ENCODE measurements around the gene ARFGAP2.

The ARFGAP2 gene

GRCh38 chr11:47165253-47165840, 11.3 kb downstream of the ARFGAP2 start:
- no peak overlapping the region for H3K4me3 ChIP-seq (ENCODE audit: low read length)
- TF ChIP-seq, protein P1, sequence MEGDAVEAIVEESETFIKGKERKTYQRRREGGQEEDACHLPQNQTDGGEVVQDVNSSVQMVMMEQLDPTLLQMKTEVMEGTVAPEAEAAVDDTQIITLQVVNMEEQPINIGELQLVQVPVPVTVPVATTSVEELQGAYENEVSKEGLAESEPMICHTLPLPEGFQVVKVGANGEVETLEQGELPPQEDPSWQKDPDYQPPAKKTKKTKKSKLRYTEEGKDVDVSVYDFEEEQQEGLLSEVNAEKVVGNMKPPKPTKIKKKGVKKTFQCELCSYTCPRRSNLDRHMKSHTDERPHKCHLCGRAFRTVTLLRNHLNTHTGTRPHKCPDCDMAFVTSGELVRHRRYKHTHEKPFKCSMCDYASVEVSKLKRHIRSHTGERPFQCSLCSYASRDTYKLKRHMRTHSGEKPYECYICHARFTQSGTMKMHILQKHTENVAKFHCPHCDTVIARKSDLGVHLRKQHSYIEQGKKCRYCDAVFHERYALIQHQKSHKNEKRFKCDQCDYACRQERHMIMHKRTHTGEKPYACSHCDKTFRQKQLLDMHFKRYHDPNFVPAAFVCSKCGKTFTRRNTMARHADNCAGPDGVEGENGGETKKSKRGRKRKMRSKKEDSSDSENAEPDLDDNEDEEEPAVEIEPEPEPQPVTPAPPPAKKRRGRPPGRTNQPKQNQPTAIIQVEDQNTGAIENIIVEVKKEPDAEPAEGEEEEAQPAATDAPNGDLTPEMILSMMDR (conservative IDR thresholded peaks at IDR 0.05; ENCODE audit: low read depth, low read length), result no peak
- DNase-seq (ENCODE audit: low read depth), result no peak

GRCh38 chr11:47164321-47164720, 12.4 kb downstream of the ARFGAP2 start:
- TF ChIP-seq, protein P1 (conservative IDR thresholded peaks at IDR 0.05; ENCODE audit: low read depth, low read length), result no peak
- no peak overlapping the region for H3K4me3 ChIP-seq (ENCODE audit: low read length)
- no peak for DNase-seq (ENCODE audit: low read depth)

DNA sequence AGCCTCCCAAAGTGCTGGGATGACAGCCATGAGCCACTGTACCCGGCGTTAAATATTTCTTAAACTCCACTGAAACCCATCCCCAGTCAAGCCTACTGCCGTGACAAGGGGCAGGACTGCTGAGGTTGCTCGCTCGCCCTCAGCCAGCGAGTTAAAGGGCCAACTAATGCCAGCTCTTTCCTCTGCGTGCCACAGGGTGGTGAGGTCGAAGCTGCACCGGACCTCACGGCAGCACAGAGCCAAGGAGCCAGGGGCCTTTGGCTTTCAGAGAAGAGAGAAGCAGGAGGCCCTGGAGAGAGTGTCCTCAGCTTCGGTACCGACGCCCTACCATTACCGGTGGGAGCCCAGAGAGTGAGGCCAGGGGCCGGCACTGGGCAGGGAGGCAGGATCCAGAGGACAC, 12.8 kb downstream of the ARFGAP2 start:
- H3K4me3 ChIP-seq (ENCODE audit: low read length), result no peak overlapping the region
- TF ChIP-seq, protein P1 (conservative IDR thresholded peaks at IDR 0.05; ENCODE audit: low read depth, low read length), result no peak
- DNase-seq (ENCODE audit: low read depth), result no peak

GRCh38 chr11:47163193-47163592, 13.5 kb downstream of the ARFGAP2 start:
- DNase-seq (ENCODE audit: low read depth), result no peak
- H3K4me3 ChIP-seq (ENCODE audit: low read length), result no peak overlapping the region
- TF ChIP-seq, protein P1 (conservative IDR thresholded peaks at IDR 0.05; ENCODE audit: low read depth, low read length), result no peak

DNA sequence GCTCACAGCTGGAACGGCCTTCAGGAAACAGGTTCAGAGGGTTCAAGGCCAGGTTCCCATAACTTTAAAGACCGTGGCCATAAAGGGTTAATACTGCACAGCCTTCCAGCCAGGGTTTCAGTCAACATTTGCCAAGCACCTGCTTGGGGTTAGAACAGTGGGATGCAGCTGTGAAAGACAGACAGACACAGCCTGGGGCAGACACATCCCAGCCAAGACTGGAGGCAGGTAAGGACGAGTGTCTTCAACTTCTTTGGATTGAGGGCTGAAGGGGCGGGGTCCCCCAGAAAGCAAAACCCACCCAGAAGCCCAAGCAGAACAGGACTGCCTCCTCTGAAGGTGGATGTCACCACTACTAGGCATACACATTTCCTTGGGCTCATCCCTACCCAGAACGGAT, 14.3 kb downstream of the ARFGAP2 start:
- DNase-seq (ENCODE audit: low read depth), result no peak
- TF ChIP-seq, protein P1 (conservative IDR thresholded peaks at IDR 0.05; ENCODE audit: low read depth, low read length), result no peak

DNA sequence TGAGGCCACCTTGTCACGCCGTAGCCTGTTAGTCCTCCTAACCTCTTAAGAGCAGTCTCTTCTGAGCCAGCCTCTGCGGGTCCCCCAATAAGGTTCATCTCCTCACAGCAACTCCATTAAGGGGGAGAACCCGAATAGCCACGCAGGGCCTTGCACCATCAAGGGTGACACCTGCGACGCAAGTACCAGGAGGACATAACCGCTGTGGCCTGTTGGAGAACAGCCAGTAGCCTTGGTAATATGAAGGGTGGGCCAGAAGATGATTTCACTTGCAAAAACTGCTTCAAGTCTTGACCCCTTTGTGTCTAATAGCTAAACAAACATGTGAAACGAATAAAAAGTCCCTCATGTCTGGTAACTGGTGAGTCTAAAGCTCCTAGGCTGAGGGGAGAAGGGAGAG, 14.8 kb downstream of the ARFGAP2 start:
- TF ChIP-seq, protein P1 (conservative IDR thresholded peaks at IDR 0.05; ENCODE audit: low read depth, low read length), result no peak
- DNase-seq (ENCODE audit: low read depth), result no peak
- no peak overlapping the region for H3K4me3 ChIP-seq (ENCODE audit: low read length)

More for the DNA sequence above, 14.3 kb downstream of the ARFGAP2 start:
- H3K4me3 ChIP-seq (ENCODE audit: low read length), result no peak overlapping the region

DNA sequence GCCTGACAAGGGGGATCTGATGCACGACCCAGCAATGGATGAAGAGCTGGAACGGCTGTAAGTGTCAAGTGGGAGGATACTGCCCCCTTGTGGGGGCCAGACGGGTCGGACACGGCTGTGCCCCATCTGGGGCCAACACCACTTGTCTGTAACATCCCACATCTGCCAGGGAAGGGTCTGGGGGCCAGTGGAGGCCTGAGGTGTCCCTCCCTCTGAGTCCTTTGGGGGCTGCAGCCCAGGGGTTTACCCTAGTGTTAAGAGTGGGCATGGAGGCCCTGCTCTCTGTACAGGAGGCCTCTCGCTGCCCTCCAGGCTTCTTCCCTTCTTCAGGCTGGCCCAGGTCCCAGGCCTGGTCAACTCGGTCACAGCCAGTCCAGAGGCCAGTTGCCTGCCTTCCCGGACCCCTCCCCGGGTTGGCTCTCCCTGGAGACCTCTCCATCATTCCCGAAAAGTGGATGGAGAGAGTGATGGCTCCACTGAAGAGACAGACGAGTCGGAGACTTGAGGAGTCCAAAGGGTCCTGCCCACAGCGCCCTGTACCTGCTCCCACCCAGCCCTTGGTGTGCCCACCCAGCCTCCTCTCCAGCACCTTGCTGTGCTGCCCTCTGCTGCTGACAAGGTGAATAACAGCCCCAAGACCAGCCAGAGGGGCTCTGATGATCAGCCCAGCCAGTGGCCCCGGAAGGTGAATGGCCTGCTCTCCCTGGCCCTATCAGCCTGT, 15.4 kb downstream of the ARFGAP2 start:
- TF ChIP-seq, protein P1 (conservative IDR thresholded peaks at IDR 0.05; ENCODE audit: low read depth, low read length), result peak; percentile 86
- DNase-seq (ENCODE audit: low read depth), result no peak

More for the DNA sequence above, 15.4 kb downstream of the ARFGAP2 start:
- H3K4me3 ChIP-seq (ENCODE audit: low read length), result no peak overlapping the region

Measured in retinal pigment epithelial cell (primary cell).